GM12891 (cell line): ENCODE data around the gene FEM1C.

Experiments used
- DNase-seq: peaks from one replicate; pipeline ENCODE4 v3.0.0; 2011; ENCODE audit warnings: low spot score; ENCODE audit not compliant: insufficient read length
- FAIRE-seq: peaks from 2 replicates; lab custom pipeline; 2011; peaks lifted over from hg19 to GRCh38; lab: Jason Lieb, UNC
- PAX5 ChIP-seq: IDR thresholded peaks from 2 replicates; pipeline ENCODE4 v1.6.1; 2011; ENCODE audit warnings: low read length, moderate library complexity, mild to moderate bottlenecking; ENCODE audit not compliant: insufficient read depth, severe bottlenecking
- POLR2A ChIP-seq: IDR thresholded peaks from 2 replicates; pipeline ENCODE4 v1.6.1; 2011; ENCODE audit warnings: low read depth, low read length, control low read depth
- POLR2AphosphoS5 ChIP-seq: IDR thresholded peaks from 2 replicates; pipeline ENCODE4 v1.6.1; 2011; ENCODE audit warnings: low read depth, low read length, control low read depth
- POU2F2 ChIP-seq: IDR thresholded peaks from 2 replicates; pipeline ENCODE4 v1.6.1; 2011; ENCODE audit warnings: low read depth, mild to moderate bottlenecking, control low read depth, low read length, moderate library complexity
- SPI1 ChIP-seq: IDR thresholded peaks from 2 replicates; pipeline ENCODE4 v1.6.1; 2011; ENCODE audit warnings: low read depth, low read length, control low read depth
- TAF1 ChIP-seq: IDR thresholded peaks from 2 replicates; pipeline ENCODE4 v1.6.1; 2011; ENCODE audit warnings: low read depth, low read length, control low read depth

The FEM1C gene

DNA sequence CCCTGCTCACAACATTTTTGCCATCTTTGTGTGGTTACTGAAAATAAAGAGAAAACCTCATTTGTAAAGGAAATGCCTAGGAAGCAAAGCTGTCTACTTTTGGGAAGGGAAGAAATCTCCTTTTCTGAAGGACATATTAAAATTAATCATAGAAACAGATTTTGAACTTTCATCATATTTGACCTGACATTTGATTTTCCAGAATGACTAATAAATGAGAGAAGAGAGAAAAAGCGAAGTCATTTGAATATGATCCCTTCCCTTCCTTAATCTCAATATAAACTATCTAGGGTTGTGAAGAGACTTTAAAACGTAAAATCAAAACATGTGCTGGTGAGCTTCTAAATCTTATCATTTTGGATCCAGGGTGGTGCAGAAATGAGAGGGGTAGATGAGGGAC lies 66.3 kb downstream of the FEM1C start:
- TF ChIP-seq TAF1 = no peak
- TF ChIP-seq POU2F2 = no peak
- TF ChIP-seq PAX5 = no peak
- TF ChIP-seq POLR2A = no peak
- TF ChIP-seq POLR2AphosphoS5 = no peak
- TF ChIP-seq SPI1 = no peak
- DNase-seq = no peak
- FAIRE-seq = no peak

- DNase-seq = no peak
- FAIRE-seq = no peak
- no peak for TF ChIP-seq POU2F2
Observed at GRCh38 chr5:115477581-115477980, 67.0 kb downstream of the FEM1C start.

DNA sequence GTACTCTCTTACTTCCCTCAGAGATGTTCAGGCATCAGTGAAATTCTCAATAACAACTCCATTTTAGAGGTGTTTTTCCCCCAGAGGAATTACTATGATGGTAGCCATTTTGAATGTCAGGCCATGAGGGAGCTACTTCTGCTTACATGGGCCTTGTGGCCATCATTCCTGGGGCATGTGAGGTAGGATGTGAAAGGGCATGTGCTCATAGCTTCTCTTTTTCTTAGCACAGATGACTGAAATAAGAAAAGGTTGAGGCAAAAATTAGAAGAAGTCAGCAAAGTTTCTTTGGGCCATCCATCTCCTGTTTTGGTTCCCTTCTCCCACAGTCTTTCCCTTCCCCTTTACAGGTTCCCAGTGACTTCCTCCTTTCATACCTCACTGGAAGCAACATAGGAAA lies 68.8 kb downstream of the FEM1C start:
- FAIRE-seq = no peak
- TF ChIP-seq SPI1 (no peak), TAF1 (no peak), POLR2A (no peak), POU2F2 (no peak), POLR2AphosphoS5 (no peak), PAX5 (no peak)
- no peak for DNase-seq

DNA sequence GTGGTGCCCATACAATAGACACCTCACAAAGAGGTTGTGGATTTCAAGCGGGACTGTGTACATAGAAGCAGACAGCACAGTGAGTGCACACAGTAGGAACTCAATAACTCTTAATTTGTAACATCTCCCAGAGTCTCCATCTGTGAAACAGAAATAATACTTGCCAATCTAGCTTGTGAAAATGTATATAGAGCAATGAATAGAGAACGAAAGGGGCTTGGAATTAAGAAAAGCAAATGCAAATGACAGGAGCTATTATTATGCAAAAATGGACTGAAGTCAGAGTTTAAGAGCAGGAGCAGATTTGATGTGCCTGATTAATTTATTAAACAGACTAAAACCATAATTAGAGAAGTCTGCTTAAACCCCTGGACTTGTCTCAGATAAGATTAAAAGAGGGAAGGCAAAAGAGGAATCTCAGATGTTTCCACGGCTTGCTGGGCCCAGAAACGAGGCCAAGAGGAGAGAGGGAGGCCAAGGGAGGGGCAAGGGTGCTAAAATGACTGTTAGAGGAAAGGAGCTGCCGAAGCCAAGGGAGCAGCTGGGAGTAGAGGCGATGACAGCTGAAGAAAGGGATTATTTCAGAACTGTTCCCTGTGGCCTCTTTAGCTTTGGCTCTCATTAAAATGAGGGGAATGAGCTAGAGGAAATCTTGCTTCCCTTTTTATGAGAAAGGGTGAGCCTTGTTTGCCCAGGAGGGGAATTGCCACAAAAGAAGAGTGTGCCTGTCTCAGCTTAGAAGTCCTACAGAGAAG lies 72.1 kb downstream of the FEM1C start:
- no peak for TF ChIP-seq POLR2A
- DNase-seq = no peak
- FAIRE-seq = no peak

GRCh38 chr5:115471345-115472063 lies 73.1 kb downstream of the FEM1C start:
- TF ChIP-seq POLR2AphosphoS5 (no peak), SPI1 (no peak), TAF1 (no peak), POU2F2 (no peak), POLR2A (no peak), PAX5 (no peak)
- DNase-seq = no peak
- no peak for FAIRE-seq

- no peak for TF ChIP-seq POLR2A
- TF ChIP-seq POU2F2 = no peak
- FAIRE-seq = no peak
- no peak for DNase-seq
Observed at GRCh38 chr5:115470921-115471320, 73.7 kb downstream of the FEM1C start.
